Lower lobe of right lung (tissue), 2 donors: ENCODE measurements around the gene TMEM255A. TPM values are rescaled to one million over a fixed set of nuclear protein-coding genes. Genes with fewer than 3 reads are reported as not detected.

Experiments
- ATAC-seq, 2 donors: fragments of 200-7000 bp; cut with Tn5 transposase; one replicate each; pipeline ENCODE4 v1.9.1; 2020 to 2022; ENCODE audit warnings: mild to moderate bottlenecking in 2 of 2, moderate library complexity in 2 of 2
- DNase-seq: peaks from one replicate; pipeline ENCODE4 v3.0.0-alpha.2; 2020
- H3K27ac ChIP-seq: fragments of 200-600 bp; one replicate; pipeline ENCODE4 v1.8.0; 2022
- H3K27me3 ChIP-seq: fragments of 200-600 bp; one replicate; pipeline ENCODE4 v1.8.0; 2022; ENCODE audit warnings: low read depth
- H3K36me3 ChIP-seq: fragments of 200-600 bp; one replicate; pipeline ENCODE4 v1.8.0; 2022; ENCODE audit warnings: mild to moderate bottlenecking
- H3K4me1 ChIP-seq: fragments of 200-600 bp; one replicate; pipeline ENCODE4 v1.8.0; 2022
- H3K4me3 ChIP-seq: fragments of 200-600 bp; one replicate; pipeline ENCODE4 v1.8.0; 2022; ENCODE audit warnings: mild to moderate bottlenecking
- H3K9me3 ChIP-seq: fragments of 200-600 bp; one replicate; pipeline ENCODE4 v1.8.0; 2022
- intact Hi-C: fragments of 100-400 bp; cut with DNase I; formaldehyde crosslinking; loops from one replicate; pipeline ENCODE4 v1.11.0; 2022
- total RNA-seq: library from RNA; stranded (reverse); fragmentation: NEBNext Ultra II Directional; extraction: Animal tissue kit (Norgen Biotek cat#: 25700); gene quantifications from one replicate; pipeline ENCODE4 v1.2.1, GENCODE V29; 2021
- TF ChIP-seq, protein P1 (sequence below): fragments of 200-600 bp; IDR thresholded peaks from one replicate; pipeline ENCODE4 v1.8.0; 2022; ENCODE audit warnings: antibody characterized with exemption, mild to moderate bottlenecking
- donor health status: DM: no; HTN: yes; CAD: no; lungs with severe emphysema.

TMEM255A gene
- total RNA-seq, 1 donor from 2014 or later, result 2.7 TPM

DNA sequence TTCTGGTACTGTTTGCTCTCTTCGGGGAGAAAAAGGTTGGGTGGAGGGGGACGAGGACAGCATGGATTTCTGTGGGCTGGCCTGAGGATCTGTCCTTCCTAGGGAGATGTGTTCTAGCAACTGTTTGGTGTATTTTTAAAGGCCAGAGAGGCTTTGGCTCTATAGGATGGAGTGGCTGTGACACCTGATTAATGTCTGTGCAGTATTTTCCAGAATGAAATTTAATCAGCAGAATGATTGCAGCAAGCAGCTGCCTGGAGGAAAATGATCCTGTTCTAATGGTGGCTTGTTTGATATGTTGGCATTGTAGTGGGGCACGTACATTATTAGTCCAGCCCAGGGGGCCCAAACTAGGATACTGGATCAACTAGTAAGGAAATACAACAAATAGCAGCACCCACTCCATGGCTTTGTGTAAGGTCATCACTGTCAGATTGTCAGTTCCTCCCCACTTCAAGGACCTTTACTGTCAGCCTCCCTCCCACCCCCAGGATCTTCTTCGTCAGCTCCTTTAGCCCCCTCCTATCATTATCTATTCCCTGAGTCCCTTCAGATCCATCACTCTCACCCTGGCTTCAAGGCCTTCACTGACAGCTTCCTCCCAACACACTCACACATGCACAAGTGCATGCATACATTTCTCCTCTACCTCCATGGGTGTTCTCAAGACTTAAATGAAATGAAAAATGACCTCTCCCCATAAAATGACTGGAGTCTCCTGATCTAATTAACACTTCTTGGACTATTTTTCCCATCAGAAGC, 10.4 kb upstream of the TMEM255A start:
- no peaks in the 10 kb centered on the region for H3K36me3 ChIP-seq
- ATAC-seq, result no peak
- no peak overlapping the region for H3K27ac ChIP-seq
- TF ChIP-seq, protein P1, sequence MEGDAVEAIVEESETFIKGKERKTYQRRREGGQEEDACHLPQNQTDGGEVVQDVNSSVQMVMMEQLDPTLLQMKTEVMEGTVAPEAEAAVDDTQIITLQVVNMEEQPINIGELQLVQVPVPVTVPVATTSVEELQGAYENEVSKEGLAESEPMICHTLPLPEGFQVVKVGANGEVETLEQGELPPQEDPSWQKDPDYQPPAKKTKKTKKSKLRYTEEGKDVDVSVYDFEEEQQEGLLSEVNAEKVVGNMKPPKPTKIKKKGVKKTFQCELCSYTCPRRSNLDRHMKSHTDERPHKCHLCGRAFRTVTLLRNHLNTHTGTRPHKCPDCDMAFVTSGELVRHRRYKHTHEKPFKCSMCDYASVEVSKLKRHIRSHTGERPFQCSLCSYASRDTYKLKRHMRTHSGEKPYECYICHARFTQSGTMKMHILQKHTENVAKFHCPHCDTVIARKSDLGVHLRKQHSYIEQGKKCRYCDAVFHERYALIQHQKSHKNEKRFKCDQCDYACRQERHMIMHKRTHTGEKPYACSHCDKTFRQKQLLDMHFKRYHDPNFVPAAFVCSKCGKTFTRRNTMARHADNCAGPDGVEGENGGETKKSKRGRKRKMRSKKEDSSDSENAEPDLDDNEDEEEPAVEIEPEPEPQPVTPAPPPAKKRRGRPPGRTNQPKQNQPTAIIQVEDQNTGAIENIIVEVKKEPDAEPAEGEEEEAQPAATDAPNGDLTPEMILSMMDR, result no peak
- no peaks in the 10 kb centered on the region for H3K9me3 ChIP-seq
- H3K4me3 ChIP-seq, result no peak overlapping the region
- DNase-seq, result no peak
- no peaks in the 10 kb centered on the region for H3K27me3 ChIP-seq
- intact Hi-C loops, result no loop called here
- H3K4me1 ChIP-seq, result no peaks in the 10 kb centered on the region

DNA sequence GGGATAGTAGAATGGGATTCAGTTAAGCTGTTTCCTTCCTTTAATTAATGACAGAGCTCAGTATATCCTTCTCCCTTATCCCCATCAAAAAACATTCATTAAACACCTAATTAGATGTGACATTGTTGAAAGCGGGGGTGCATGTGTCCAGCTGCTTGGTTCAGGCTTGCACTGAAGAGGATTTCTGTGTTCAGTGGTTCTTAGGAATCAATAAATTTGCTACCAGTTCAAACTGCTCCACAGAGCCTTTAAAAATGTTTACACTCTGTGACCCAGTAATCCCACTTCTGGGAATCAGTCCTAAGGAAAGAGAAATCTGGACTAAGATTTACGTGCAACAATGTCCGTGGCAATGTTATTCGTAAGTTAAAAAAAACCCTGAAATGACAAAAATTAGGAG, 7.2 kb upstream of the TMEM255A start:
- H3K27ac ChIP-seq, result no peak overlapping the region
- H3K9me3 ChIP-seq, result no peaks in the 10 kb centered on the region
- no peaks in the 10 kb centered on the region for H3K4me1 ChIP-seq
- H3K4me3 ChIP-seq, result no peak overlapping the region
- no peaks in the 10 kb centered on the region for H3K36me3 ChIP-seq
- no peak for ATAC-seq
- DNase-seq, result no peak
- TF ChIP-seq, protein P1, result no peak
- H3K27me3 ChIP-seq, result no peaks in the 10 kb centered on the region
- intact Hi-C loops, result no loop called here

GRCh38 chrX:120316587-120317283, 5.5 kb upstream of the TMEM255A start:
- Histone ChIP-seq H3K4me3 (no peak overlapping the region), H3K27ac (no peak overlapping the region), H3K4me1 (no peaks in the 10 kb centered on the region), H3K27me3 (no peaks in the 10 kb centered on the region), H3K9me3 (no peaks in the 10 kb centered on the region), H3K36me3 (no peaks in the 10 kb centered on the region)
- no peak for DNase-seq
- ATAC-seq, result peak in 1 of 2 donors; percentile 74
- intact Hi-C loops, result no loop called here
- TF ChIP-seq, protein P1, result no peak

DNA sequence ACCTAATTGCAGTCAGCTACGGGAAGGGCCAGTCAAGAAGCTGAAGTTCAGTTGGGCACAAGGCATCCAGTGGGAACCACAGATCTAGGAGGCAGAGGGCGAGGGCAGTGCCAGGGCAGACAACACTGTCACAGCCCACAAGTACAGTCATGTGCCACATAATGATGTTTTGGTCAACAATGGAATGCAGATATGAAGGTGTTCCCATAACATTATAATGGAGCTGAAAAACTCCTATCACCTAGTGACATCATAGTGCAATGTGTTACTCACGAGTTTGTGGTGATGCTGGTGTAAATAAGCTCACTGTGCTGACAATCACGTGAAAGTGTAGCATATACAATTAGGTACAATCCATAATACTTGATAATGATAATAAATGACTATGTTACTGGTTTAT, 4.5 kb upstream of the TMEM255A start:
- ATAC-seq (no peak), DNase-seq (no peak)
- Histone ChIP-seq H3K4me1 (no peaks in the 10 kb centered on the region), H3K27ac (no peak overlapping the region), H3K27me3 (peaks cover 6% of the 10 kb centered on the region), H3K9me3 (no peaks in the 10 kb centered on the region), H3K4me3 (no peak overlapping the region), H3K36me3 (no peaks in the 10 kb centered on the region)
- intact Hi-C loops, result no loop called here
- TF ChIP-seq, protein P1, result no peak

- H3K36me3 ChIP-seq, result no peaks in the 10 kb centered on the region
- TF ChIP-seq, protein P1, result no peak
- DNase-seq (no peak), ATAC-seq (no peak)
- no peaks in the 10 kb centered on the region for H3K9me3 ChIP-seq
- H3K27ac ChIP-seq, result no peak overlapping the region
- intact Hi-C loops, result no loop called here
- H3K27me3 ChIP-seq, result peaks cover 31% of the 10 kb centered on the region
- peaks cover 15% of the 10 kb centered on the region for H3K4me1 ChIP-seq
- H3K4me3 ChIP-seq, result no peak overlapping the region
Observed at GRCh38 chrX:120311727-120312063, 434 bp upstream of the TMEM255A start.
